Stimulated activated CD4-positive, alpha-beta T cell treated with anti-CD3 and anti-CD28 coated beads, TNF-alpha, amount 100 ng/mL, for 48 hours (primary cell): ENCODE data around the gene GTPBP4.
"Not testable (repeated sequence)": the region's sequence is repeated elsewhere in the genome, so short reads cannot be mapped to it uniquely, and the experiment has no call there.

Experiments used
- DNase-seq, 3 donors: peaks; one replicate each; pipeline ENCODE4 v3.0.0-alpha.2; 2020; ENCODE audit warnings: low read depth in 3 of 3

GTPBP4 gene

GRCh38 chr10:1056326-1057105 lies 68.3 kb downstream of the GTPBP4 start, which contains the start of gene WDR37:
Gene WDR37, plus strand, starts transcription at chr10:1056385. Its CDS starts 15,771 bp downstream, at chr10:1072156.
- DNase-seq: peak; percentile 75 to 86 (median 77)

GRCh38 chr10:1057106-1057657 lies 68.9 kb downstream of the GTPBP4 start:
- no peak for DNase-seq

- DNase-seq: no peak
These were observed 69.8 kb downstream of the GTPBP4 start for GRCh38 chr10:1058017-1058416.

DNA sequence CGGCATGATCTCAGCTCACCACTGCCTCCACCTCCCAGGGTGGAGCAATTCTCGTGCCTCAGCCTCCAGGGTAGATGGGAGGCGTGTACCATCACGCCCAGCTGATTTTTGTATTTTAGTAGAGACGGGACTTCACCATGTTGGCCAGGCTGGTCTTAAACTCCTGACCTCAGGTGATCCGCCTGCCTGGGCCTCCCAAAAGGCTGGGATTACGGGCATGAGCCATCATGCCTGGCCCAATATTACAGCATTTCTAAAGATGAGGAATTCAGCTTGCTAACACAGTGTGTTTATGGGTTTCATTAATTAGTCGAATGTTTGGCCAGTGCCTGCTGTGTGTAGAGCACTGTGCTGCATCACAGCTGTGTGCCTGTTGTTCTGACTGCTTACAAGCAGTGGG lies 71.7 kb downstream of the GTPBP4 start:
- DNase-seq: no peak

- DNase-seq: no peak
These were observed 73.9 kb downstream of the GTPBP4 start for GRCh38 chr10:1061930-1062774.

- DNase-seq: no peak
These were observed 75.1 kb downstream of the GTPBP4 start for GRCh38 chr10:1063232-1063865.

GRCh38 chr10:1064964-1065247 lies 76.7 kb downstream of the GTPBP4 start:
- DNase-seq: no peak

DNA sequence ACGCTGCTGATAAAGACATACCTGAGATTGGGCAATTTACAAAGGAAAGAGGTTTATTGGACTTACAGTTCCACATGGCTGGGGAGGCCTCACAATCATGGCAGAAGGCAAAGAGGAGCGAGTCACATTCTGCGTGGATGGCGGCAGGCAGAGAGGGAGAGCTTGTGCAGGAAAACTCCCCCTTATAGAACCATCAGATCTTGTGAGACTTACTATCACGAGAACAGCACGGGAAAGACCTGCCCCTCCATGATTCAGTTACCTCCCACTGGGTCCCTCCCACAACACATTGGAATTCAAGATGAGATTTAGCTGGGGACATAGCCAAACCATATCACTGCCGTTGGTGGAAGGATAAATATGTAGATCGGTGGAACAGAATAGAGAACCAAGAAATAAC lies 78.5 kb downstream of the GTPBP4 start:
- DNase-seq: not testable (repeated sequence)

DNA sequence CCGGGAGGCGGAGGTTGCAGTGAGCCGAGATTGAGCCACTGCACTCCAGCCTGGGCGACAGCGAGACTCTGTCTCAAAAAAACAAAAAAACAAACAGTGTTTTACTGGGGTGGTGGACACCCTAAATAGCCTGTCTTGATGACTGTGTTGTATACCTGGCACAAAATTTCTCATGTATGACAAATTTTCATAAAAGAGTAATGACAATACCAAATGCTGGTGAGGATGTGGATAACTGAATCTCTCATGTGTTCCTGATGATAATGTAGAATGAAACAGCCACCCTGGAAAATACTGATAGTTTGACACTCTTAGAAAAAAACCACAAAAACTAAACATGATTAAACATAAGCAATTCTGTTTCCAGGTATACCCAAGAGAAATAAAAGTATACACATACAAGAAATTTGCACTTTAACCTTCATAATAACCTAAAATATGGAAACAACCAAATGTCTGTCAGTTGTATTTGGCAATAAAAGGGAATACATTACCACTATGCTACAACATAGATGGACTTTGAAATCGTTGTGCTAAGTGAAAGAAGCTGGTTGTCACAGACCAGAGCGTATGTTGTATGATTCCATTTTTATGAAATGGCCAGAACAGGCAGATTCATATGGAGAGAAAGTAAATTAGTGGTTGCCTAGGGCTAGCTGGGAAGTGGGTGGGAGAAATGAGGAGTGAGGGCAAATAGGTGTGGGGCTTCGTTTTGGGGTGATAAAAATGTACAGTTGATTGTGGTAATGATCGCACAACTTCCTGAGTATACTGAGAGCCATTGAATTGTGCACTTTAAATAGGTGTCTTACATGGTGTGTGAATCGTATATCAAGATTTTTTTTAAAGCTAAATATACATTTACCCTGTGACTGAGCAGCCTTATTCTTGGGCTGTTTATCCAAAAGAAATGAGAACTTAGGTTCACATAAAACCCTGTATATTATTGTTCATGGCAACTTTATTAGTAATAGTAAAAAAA lies 80.4 kb downstream of the GTPBP4 start:
- no peak for DNase-seq
